ENCODE measurements around the gene CHCHD5.

DNA sequence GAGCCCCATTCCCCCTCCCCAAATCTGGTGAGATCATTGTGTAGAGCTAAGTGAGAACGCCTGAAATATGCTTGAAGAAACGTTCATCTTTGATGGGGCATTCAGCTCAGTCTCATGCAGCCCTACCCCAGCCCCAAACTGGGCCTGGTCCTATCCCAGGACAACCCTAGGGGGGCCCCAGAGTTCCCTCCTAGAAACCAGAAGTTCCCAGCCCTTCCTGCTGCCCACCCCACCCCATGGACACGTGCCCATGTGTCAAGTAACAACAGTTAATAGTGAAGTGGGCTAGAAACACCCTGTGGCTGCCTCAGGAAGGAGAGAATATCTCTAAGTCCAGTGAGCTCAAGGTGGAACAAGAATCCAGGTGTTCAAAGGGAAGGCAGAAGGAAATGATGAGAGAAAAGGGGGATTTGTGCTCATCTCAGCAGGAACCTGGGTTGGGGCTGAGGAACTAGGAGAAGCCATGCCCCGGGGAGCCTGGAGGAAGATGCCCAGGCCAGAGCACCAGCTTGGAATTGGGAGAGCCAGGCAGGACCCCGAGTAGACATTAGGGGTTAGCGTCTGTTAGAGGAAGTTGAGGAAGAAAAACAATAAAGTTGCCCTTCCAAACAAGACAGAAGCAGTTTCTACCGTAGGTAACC lies 41.2 kb downstream of the CHCHD5 start:
- TF ChIP-seq, protein P1, sequence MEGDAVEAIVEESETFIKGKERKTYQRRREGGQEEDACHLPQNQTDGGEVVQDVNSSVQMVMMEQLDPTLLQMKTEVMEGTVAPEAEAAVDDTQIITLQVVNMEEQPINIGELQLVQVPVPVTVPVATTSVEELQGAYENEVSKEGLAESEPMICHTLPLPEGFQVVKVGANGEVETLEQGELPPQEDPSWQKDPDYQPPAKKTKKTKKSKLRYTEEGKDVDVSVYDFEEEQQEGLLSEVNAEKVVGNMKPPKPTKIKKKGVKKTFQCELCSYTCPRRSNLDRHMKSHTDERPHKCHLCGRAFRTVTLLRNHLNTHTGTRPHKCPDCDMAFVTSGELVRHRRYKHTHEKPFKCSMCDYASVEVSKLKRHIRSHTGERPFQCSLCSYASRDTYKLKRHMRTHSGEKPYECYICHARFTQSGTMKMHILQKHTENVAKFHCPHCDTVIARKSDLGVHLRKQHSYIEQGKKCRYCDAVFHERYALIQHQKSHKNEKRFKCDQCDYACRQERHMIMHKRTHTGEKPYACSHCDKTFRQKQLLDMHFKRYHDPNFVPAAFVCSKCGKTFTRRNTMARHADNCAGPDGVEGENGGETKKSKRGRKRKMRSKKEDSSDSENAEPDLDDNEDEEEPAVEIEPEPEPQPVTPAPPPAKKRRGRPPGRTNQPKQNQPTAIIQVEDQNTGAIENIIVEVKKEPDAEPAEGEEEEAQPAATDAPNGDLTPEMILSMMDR (IDR thresholded peaks at IDR 0.05) = no peak
- TF ChIP-seq REST (IDR thresholded peaks at IDR 0.05; ENCODE audit: insufficient read depth in 1 of 2, low read depth in 2 of 2, low read length in 1 of 2) = no peak
